Nephron progenitor cell (in vitro differentiated cells): Measurements from ENCODE around the gene STIP1.

Source experiments
- DNase-seq: peaks from one replicate; pipeline ENCODE4 v3.0.0; 2021
- H3K27ac Mint-ChIP-seq: 2 replicates; pipeline ENCODE4 v1.8.0; 2021; ENCODE audit warnings: mild to moderate bottlenecking, moderate library complexity, mixed read lengths
- H3K27me3 Mint-ChIP-seq: 2 replicates; pipeline ENCODE4 v1.8.0; 2021; ENCODE audit warnings: mild to moderate bottlenecking, low read depth, mixed read lengths; ENCODE audit not compliant: poor library complexity
- H3K36me3 Mint-ChIP-seq: 2 replicates; pipeline ENCODE4 v1.8.0; 2021; ENCODE audit warnings: low read depth, mixed read lengths
- H3K4me1 Mint-ChIP-seq: 2 replicates; pipeline ENCODE4 v1.8.0; 2021; ENCODE audit warnings: mixed read lengths
- H3K4me3 Mint-ChIP-seq: 2 replicates; pipeline ENCODE4 v1.8.0; 2021; ENCODE audit warnings: mild to moderate bottlenecking, moderate library complexity, mixed read lengths
- H3K9me3 Mint-ChIP-seq: 2 replicates; pipeline ENCODE4 v1.8.0; 2021; ENCODE audit warnings: mild to moderate bottlenecking, moderate library complexity, mixed read lengths
- TF ChIP-seq, protein P1 (sequence below): fragments of 200-600 bp; sonication (generic); IDR thresholded peaks from 2 replicates; pipeline ENCODE4 v1.5.0; 2021; ENCODE audit warnings: antibody characterized with exemption

Gene STIP1

DNA sequence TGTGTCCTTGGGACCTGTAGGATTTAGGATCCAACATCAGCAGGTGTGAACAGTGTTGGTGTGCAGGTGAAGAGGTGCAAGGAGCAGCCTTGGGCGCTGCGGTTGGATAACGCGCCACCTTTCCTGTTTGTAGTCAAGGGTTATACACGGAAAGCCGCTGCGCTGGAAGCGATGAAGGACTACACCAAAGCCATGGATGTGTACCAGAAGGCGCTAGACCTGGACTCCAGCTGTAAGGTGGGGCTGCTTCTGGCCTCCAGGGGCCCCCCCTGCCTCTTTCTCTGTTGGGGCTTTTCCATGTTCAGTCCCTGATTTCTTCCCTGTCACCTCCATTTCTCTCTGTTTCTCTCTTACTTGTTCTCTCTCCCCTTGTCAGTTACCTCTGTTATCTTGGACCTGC is 17.0 kb downstream of the STIP1 start:
- TF ChIP-seq, protein P1, sequence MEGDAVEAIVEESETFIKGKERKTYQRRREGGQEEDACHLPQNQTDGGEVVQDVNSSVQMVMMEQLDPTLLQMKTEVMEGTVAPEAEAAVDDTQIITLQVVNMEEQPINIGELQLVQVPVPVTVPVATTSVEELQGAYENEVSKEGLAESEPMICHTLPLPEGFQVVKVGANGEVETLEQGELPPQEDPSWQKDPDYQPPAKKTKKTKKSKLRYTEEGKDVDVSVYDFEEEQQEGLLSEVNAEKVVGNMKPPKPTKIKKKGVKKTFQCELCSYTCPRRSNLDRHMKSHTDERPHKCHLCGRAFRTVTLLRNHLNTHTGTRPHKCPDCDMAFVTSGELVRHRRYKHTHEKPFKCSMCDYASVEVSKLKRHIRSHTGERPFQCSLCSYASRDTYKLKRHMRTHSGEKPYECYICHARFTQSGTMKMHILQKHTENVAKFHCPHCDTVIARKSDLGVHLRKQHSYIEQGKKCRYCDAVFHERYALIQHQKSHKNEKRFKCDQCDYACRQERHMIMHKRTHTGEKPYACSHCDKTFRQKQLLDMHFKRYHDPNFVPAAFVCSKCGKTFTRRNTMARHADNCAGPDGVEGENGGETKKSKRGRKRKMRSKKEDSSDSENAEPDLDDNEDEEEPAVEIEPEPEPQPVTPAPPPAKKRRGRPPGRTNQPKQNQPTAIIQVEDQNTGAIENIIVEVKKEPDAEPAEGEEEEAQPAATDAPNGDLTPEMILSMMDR: no peak
- Mint-ChIP-seq H3K4me3 (no peak overlapping the region), H3K36me3 (peaks cover 49% of the 10 kb centered on the region), H3K9me3 (no peaks in the 10 kb centered on the region), H3K27me3 (no peaks in the 10 kb centered on the region), H3K27ac (peak overlapping the region; percentile 98), H3K4me1 (peaks cover 44% of the 10 kb centered on the region)
- no peak for DNase-seq

DNA sequence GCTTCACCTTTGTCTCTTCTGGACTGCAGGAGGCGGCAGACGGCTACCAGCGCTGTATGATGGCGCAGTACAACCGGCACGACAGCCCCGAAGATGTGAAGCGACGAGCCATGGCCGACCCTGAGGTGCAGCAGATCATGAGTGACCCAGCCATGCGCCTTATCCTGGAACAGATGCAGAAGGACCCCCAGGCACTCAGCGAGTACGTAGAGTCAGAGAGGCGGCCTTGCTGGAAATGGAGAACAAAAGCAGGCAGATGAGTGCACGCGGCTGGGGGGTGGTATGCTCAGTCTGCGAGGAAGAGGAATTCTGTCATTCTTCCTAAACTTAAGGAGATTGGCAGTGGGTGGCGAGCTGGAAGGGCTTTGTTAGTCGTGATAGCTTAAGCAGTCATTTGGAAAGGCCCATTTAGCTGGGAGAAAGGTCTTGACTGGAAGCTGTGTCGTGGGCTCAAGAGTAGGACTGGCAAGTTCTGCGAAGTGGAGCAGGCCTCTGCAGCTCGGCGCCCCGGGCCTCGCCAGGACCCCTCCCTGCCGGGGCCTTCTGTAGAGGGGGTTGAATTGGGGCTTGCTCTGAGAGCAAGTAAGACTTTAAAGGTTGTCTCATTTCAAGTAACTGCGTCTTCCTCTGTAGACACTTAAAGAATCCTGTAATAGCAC is 17.6 kb downstream of the STIP1 start:
- no peak for DNase-seq
- TF ChIP-seq, protein P1: no peak
- peaks cover 49% of the 10 kb centered on the region for H3K36me3 Mint-ChIP-seq
- H3K4me1 Mint-ChIP-seq: peaks cover 44% of the 10 kb centered on the region
- H3K27ac Mint-ChIP-seq: peak overlapping the region; percentile 98
- H3K27me3 Mint-ChIP-seq: no peaks in the 10 kb centered on the region
- H3K4me3 Mint-ChIP-seq: peak overlapping the region; percentile 6
- H3K9me3 Mint-ChIP-seq: no peaks in the 10 kb centered on the region

DNA sequence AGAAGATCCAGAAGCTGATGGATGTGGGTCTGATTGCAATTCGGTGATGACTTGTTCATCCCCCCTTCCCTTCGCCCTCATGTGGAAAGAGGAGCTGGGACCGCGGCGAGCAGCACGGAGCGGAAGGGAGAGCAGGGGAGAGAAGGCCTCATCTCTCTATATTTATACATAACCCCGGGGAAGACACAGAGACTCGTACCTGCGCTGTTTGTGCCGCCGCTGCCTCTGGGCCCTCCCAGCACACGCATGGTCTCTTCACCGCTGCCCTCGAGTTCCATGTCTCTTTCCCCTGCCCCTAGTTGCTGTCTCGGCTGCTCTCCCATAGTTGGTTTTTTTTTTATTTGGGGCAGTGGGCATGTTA is 18.1 kb downstream of the STIP1 start:
- Mint-ChIP-seq H3K4me1 (peaks cover 49% of the 10 kb centered on the region), H3K4me3 (no peak overlapping the region), H3K9me3 (no peaks in the 10 kb centered on the region), H3K27me3 (no peaks in the 10 kb centered on the region), H3K36me3 (peaks cover 49% of the 10 kb centered on the region), H3K27ac (peak overlapping the region; percentile 98)
- no peak for DNase-seq
- TF ChIP-seq, protein P1: no peak

- peak overlapping the region; percentile 51 for H3K4me3 Mint-ChIP-seq
Measured at GRCh38 chr11:64204464-64204989, 18.6 kb downstream of the STIP1 start.

DNA sequence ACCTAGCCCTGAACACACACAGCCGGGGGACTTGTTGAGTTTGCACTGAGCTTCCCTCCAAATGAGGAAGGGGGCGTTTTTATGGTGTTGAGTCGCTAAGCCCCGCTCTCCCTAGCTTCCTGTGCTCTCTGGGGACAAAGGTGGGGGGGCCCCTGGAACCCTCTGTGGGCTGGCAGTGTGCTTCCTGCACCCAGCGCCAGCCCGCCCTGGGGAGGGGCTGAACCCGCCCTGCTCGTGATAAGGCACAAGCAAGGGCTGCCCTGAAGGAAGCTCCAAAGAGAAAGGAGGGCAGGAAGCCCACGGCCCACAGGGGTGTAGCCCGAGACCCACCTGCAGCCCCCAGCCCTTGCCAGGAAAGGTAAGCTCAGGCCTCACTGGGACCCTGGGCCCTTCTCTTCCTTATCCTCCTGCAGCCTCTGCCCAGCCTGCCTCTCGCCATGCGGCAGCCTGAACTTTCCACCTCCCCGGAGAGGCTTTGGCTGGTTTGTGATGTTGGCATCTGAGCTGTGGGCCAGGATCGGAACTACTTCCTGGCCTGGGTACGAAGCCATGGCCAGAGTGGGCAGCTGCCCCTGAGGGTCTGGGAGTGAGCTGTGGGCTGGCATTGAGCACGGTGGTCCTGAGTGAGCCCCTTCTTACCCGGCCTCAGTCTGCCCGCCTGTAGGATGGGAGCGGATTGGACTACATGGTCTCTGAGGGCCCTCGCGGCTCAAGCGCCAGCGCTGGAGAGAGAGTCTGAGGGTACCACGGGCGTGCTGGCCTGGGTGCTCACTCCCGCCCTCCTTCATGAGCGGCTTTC is 20.7 kb downstream of the STIP1 start, which contains the start of gene FERMT3:
FERMT3 (plus strand) TSS at position 265 of the 799 bp plus-strand sequence. CDS start 644 bp downstream, outside the sequence.
- H3K36me3 Mint-ChIP-seq: peaks cover 31% of the 10 kb centered on the region
- TF ChIP-seq, protein P1: no peak
- H3K9me3 Mint-ChIP-seq: no peaks in the 10 kb centered on the region
- H3K27me3 Mint-ChIP-seq: no peaks in the 10 kb centered on the region
- no peak within 1 kb of the TSS for H3K4me3 Mint-ChIP-seq
- H3K4me1 Mint-ChIP-seq: peaks cover 49% of the 10 kb centered on the region
- DNase-seq: no peak
- peak within 1 kb of the TSS; percentile 51 for H3K27ac Mint-ChIP-seq

More at GRCh38 chr11:64204464-64204989, 18.6 kb downstream of the STIP1 start:
- H3K9me3 Mint-ChIP-seq: no peaks in the 10 kb centered on the region
- TF ChIP-seq, protein P1: peak; percentile 56
- peaks cover 49% of the 10 kb centered on the region for H3K4me1 Mint-ChIP-seq
- H3K27ac Mint-ChIP-seq: peak overlapping the region; percentile 98
- DNase-seq: peak; percentile 74
- H3K27me3 Mint-ChIP-seq: no peaks in the 10 kb centered on the region
- H3K36me3 Mint-ChIP-seq: peaks cover 48% of the 10 kb centered on the region
